ENCODE data around the gene BHLHE23. TPM values are rescaled to one million over a fixed set of nuclear protein-coding genes. Genes with fewer than 3 reads are reported as not detected.

The BHLHE23 gene
- polyA plus RNA-seq, 1 of the 3 experiments (the other 2 are of a cell fraction), result not detected

DNA sequence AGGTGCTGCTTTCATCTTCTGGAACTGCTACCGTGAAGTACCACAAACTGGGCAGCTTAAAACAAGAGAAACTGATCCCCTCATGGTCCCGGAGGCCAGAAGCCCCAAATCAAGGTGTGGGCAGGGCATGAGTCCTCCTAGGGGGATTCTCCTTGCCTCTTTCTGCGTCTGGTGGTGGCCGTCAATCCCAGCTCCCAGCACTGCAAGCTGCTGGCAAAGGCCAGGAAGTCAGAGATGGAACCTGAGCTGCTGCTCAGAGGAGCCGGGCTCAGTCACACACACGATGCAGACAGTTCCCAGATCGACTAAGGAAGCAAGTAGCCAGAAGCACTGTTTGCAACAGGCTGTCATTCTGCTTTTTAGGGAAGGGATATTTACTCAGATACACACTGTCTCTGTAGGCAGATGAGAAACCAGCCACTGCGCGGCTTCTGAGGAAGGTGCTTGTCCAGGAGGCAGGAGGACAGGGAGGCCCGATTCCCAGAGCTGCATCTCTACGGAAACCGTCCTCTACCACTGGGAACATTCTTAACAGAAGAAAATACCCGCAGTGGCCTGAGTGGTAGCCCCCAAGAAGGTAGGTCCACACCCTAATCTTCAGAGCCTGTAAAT lies 15.5 kb downstream of the BHLHE23 start (continued):
- TF ChIP-seq, protein P1, sequence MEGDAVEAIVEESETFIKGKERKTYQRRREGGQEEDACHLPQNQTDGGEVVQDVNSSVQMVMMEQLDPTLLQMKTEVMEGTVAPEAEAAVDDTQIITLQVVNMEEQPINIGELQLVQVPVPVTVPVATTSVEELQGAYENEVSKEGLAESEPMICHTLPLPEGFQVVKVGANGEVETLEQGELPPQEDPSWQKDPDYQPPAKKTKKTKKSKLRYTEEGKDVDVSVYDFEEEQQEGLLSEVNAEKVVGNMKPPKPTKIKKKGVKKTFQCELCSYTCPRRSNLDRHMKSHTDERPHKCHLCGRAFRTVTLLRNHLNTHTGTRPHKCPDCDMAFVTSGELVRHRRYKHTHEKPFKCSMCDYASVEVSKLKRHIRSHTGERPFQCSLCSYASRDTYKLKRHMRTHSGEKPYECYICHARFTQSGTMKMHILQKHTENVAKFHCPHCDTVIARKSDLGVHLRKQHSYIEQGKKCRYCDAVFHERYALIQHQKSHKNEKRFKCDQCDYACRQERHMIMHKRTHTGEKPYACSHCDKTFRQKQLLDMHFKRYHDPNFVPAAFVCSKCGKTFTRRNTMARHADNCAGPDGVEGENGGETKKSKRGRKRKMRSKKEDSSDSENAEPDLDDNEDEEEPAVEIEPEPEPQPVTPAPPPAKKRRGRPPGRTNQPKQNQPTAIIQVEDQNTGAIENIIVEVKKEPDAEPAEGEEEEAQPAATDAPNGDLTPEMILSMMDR (IDR thresholded peaks at IDR 0.05), result no peak
- TF ChIP-seq, protein P2, sequence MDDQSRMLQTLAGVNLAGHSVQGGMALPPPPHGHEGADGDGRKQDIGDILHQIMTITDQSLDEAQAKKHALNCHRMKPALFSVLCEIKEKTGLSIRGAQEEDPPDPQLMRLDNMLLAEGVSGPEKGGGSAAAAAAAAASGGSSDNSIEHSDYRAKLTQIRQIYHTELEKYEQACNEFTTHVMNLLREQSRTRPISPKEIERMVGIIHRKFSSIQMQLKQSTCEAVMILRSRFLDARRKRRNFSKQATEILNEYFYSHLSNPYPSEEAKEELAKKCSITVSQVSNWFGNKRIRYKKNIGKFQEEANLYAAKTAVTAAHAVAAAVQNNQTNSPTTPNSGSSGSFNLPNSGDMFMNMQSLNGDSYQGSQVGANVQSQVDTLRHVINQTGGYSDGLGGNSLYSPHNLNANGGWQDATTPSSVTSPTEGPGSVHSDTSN (IDR thresholded peaks at IDR 0.05), result no peak
- TF ChIP-seq GATA2 (CRISPR knock-in tag; IDR thresholded peaks at IDR 0.05), result no peak

- H2AFZ ChIP-seq (ENCODE audit: low read depth), result no peak overlapping the region
- no peak overlapping the region for H3K27ac ChIP-seq (ENCODE audit: low read depth in 2 of 2, low read length in 1 of 2)
- no peak for DNase-seq
- H3K9me3 ChIP-seq, result no peaks in the 10 kb centered on the region
- H3K4me1 ChIP-seq (ENCODE audit: control insufficient read depth in 1 of 2, insufficient read depth in 2 of 2, low read depth in 1 of 2, low read length in 1 of 2), result no peaks in the 10 kb centered on the region
- POLR2A ChIA-PET, result no interaction called here
- no peak overlapping the region for H3K9ac ChIP-seq
- H3K36me3 ChIP-seq (replicated peaks in 1 of 2; ENCODE audit: control insufficient read depth in 1 of 2, insufficient read depth in 2 of 2, low read length in 1 of 2), result no peaks in the 10 kb centered on the region
- no peaks in the 10 kb centered on the region for H4K20me1 ChIP-seq (ENCODE audit: insufficient read depth)
- H3K27me3 ChIP-seq (ENCODE audit: insufficient read depth), result peaks cover 51% of the 10 kb centered on the region
- no peak overlapping the region for H3K4me2 ChIP-seq
- 46% methylated on average over 11 of the region's 22 CpGs for WGBS (ENCODE audit: low lambda C conversion rate)
- H3K9me2 ChIP-seq, result no peaks in the 10 kb centered on the region
- H3F3A ChIP-seq (replicated peaks; ENCODE audit: insufficient read depth), result no peaks in the 10 kb centered on the region
- no peaks in the 10 kb centered on the region for H3K79me2 ChIP-seq (ENCODE audit: insufficient read depth)
- TF ChIP-seq NRF1 (IDR thresholded peaks at IDR 0.05; ENCODE audit: low read depth, low read length) (no peak), FOXJ3 (CRISPR knock-in tag; IDR thresholded peaks at IDR 0.05) (no peak), RXRA (IDR thresholded peaks at IDR 0.05; ENCODE audit: borderline replicate concordance, low read depth) (no peak), YY1 (IDR thresholded peaks at IDR 0.05; ENCODE audit: low read depth) (no peak), EP300 (IDR thresholded peaks at IDR 0.05; ENCODE audit: borderline replicate concordance in 1 of 2, low read depth in 1 of 2, low read length in 1 of 2) (no peak)
- TF ChIP-seq, protein P2 (IDR thresholded peaks at IDR 0.05), result no peak
- TF ChIP-seq, protein P3, sequence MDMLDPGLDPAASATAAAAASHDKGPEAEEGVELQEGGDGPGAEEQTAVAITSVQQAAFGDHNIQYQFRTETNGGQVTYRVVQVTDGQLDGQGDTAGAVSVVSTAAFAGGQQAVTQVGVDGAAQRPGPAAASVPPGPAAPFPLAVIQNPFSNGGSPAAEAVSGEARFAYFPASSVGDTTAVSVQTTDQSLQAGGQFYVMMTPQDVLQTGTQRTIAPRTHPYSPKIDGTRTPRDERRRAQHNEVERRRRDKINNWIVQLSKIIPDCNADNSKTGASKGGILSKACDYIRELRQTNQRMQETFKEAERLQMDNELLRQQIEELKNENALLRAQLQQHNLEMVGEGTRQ (IDR thresholded peaks at IDR 0.05; ENCODE audit: borderline replicate concordance, low read depth, low read length), result no peak
- TF ChIP-seq, protein P1 (IDR thresholded peaks at IDR 0.05), result no peak
- CTCF ChIA-PET, result interaction anchor here (1.6 kb wide), 1 partner anchor 18 kb away, joined by 7 read pairs; no protein-coding TSS in a partner anchor
- H3K4me3 ChIP-seq (ENCODE audit: low read depth in 2 of 2, low read length in 1 of 2), result no peak overlapping the region
Measured at GRCh38 chr20:62990306-62990825, 16.4 kb downstream of the BHLHE23 start.

All from SK-N-SH (cell line).